GM19438 (cell line): ENCODE results near the gene MINDY4.

Experiments
- ATAC-seq: cut with Tn5 transposase; IDR thresholded peaks from one replicate; pipeline ENCODE4 v1.9.1; 2021; ENCODE audit warnings: low read depth; ENCODE audit not compliant: unreplicated experiment

The MINDY4 gene

DNA sequence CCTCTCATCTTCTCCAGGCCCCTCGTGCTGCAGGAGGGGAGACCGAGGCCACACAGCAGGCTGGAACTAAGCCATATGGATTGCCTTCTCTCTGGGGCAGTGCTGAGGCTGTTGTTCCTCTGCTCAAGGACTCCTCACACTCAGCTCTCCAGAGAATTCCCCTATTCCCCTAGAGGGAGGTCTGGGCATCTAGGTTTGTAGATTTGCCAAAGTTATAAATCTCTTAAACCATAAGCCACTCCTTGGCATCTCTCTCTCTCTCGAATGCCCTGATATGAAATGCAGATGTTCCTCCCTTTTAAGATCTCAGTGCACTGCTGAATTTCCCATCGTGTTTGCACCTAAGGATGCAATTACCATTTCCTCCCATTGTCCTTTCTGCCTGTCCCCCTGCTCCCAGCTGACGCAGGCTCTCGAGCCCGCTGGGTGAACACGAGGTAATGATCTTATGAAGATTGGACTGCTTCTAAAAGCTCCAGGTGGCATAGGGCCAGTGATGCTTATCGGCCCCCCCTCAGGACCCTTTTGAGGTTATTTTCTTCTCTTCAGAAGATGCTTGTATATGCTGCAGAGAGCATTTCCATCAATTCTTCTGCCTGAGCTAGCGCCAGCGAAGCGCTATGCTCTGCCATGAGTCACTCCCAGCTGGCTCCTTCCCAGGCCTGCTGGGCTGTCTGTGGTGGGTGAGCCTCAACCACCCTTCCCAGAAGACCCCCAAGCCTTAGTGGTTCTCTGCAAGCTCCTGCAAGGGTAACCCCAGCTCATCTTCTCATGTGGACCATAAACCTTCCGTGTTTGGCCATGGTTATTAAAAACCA, 98.8 kb downstream of the MINDY4 start:
- no peak for ATAC-seq

DNA sequence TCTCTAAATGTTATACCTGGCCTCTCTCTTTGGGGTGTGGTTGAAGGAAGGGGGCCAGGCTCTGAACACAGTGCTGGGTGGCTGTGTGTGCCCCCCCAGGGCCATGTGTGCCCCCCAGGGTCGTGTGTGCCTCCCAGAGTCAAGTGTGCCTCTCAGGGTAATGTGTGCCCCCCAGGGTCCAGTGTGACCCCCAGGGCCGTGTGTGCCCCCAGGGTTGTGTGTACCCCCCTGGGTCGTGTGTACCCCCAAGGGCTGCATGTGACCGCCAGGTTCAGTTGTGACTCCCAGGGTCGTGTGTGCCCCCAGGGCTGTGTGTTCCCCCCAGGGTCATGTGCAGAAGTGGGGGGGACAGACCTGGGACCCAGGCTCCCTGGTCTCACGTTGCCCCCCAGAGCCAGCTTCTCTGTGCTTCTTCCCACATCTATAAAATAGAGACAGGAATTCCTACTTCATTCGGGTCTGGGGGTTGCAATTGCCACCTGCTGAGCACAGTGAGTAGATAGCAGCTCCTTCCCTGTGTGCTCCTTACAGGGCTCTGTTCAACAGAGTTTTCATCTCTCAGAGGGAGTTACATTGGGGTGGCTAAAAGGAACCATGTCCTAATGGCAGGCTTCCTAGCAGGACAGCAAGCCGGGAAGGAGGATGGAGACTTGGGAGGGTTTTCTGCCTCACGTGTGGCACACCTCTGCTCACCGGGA, 99.8 kb downstream of the MINDY4 start:
- no peak for ATAC-seq

- no peak for ATAC-seq
These were observed 100.4 kb downstream of the MINDY4 start for GRCh38 chr7:30871655-30872054.

DNA sequence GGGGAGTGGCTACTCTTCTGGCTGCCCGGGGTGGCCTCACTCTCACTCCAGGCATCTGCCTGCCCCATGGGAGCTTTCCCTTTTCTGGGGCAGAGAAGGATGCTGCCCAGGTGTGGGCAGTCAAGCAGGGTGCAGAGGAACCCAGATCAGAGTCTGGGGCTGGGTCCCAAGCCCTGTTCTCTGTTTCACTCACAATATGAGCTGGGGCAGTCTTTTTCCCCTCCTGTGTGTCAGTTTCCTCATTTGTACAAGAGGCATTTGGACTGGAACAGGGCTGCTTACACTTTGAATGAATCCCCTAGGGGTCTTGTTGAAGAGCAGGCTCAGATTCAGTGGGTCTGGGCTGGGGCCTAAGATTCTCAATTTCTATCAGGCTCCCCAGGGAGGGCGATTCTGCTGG, 102.0 kb downstream of the MINDY4 start:
- ATAC-seq: no peak

- ATAC-seq: no peak
These were observed 102.4 kb downstream of the MINDY4 start for GRCh38 chr7:30873656-30874055.

- ATAC-seq: no peak
These were observed 103.6 kb downstream of the MINDY4 start for GRCh38 chr7:30874656-30875302.

DNA sequence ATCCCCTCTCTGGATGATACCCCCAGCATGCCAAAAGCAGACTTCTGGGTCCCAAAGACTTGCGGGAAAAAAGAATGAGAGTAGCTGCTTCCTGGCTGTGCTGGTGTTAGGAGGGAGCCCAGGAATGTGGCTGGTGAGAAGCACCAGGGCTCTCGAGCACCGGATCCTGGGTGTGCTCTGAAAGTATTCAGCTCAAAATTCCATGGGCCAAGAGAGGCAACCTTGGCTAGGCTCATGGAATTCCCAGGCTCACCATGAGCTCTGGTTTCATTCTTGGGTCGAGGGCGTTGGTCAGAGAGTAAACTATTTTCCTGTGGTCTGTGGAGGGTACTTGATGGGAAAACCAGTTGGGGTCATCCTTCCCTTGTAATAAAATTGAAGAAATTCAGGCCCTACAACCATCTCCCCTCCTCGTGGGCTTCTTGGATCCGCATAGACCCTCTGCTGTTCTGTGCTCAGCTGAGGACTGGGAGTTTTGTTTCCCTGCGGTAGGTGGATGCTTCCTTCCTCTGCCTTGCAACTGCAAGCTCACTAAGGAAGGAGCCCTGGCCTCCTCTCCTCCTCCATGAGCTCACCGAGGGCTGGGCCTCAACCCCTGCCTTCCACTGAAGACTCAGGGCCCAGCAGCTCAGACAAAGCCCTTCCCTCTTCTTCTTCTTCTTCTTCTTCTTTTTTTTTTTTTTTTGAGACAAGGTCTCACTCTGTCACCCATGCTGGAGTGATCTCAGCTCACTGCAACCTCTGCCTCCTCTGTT, 106.0 kb downstream of the MINDY4 start:
- ATAC-seq: no peak

DNA sequence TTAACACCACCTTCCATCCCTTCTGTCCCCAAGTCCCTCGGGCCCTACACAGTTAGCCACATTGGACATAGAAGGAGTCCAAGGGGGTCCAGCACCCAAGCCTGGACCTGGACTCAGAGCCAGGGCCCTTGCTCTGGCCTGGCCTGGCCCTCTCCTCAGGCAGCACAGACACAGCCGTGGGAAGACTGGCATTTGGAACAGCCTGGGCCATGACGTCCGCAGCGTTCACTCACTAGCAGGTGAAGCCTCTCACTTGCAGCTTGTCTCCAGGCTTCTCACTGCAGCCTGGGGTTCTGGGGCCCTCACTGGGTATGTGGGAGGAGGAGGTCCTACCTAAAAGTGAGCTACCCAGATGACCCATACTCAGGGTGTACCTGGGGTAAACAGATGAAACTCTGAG, 106.8 kb downstream of the MINDY4 start:
- ATAC-seq: no peak

- no peak for ATAC-seq
These were observed 108.2 kb downstream of the MINDY4 start for GRCh38 chr7:30879139-30880124.

DNA sequence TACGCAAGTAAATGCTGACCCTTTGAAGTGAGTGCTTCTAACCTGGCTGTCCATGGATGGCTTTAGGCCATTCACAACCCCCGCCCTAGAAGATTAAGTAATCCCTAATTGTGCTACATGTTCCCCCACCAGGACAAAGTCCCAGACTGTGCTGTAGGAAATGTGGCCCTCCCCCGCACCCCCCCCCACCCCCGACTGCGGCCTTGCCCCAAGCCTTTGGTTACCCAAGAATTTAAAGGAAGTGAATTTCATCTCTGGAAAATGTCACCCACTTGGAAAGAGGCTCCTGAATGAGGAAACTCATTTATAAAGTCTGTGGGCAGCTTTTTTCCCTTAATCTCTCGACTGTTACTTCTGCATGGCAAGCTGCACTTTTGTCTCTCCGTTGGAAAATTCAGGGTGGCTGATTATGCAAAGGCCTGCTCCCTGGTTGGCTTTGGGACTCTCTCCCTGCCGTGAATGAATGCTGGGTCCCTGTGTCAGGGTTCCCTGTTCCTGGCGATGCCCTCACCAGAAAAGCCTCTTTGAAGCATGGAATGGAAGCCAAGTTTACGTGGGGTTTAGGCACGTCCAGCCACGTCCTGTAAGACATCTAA, 109.0 kb downstream of the MINDY4 start:
- ATAC-seq: no peak

DNA sequence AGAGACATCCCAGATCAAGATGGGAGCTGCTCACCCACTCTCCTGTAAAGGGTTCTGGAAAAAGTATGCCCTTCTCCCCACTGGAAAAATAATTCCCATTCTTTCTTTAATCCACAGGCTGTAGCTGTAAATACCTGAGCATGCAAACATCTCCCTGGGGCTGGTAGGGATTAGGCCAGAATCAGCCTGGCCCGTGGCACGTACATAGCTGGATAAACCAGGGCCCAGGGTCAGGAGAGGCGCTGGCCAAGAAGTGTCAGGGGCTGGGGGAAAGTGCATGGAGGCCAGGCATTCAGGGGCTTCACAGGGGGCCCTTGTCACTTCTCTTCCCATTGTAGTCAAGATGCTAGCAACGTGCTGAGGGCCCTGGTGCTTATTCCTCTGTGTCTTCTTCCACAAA, 109.7 kb downstream of the MINDY4 start:
- no peak for ATAC-seq

- no peak for ATAC-seq
These were observed 110.2 kb downstream of the MINDY4 start for GRCh38 chr7:30881448-30881847.

- ATAC-seq: no peak
These were observed 113.7 kb downstream of the MINDY4 start for GRCh38 chr7:30884881-30885280.

DNA sequence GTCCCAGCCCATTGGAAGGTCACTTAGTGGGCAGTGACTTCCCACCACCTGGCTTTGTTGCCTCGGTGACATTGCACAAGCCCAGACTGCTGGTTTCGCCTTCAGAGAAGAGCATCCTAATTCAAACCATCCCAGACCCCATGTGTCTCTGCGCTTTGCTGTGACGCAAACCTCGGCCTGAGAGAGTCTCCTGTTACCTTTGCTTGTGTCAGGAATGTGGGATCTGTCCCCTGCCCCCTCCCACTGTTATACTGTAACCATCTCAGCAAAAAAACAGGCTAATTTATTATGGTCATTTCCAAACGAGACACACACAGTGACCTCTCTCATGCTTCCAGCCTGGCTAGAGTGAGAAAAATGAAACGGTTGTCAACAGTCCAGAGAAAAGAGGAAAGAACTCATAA, 115.4 kb downstream of the MINDY4 start:
- ATAC-seq: no peak

DNA sequence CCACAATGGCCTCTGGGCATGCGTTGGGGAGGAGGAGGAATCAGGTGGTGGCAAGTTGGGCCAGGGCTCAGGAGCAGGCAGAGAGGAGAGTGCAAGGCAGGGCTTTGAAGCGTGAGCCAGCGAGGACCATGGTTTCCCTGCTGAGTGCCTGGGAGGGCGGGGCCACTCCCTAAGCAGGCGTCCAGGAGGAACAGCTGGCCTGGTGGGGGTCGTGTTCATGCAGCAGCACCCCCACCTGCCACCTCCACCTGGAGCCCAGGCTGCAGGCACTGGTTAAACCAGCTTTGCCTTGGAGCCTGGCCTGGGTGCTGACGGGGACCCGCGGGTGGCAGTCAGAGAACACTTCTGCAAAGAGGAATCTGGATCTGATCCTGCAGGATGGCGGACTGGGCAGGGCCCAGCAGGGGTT, 116.3 kb downstream of the MINDY4 start:
- ATAC-seq: no peak

- ATAC-seq: no peak
These were observed 117.5 kb downstream of the MINDY4 start for GRCh38 chr7:30888747-30889146.

GRCh38 chr7:30890226-30890625, 119.0 kb downstream of the MINDY4 start:
- no peak for ATAC-seq

DNA sequence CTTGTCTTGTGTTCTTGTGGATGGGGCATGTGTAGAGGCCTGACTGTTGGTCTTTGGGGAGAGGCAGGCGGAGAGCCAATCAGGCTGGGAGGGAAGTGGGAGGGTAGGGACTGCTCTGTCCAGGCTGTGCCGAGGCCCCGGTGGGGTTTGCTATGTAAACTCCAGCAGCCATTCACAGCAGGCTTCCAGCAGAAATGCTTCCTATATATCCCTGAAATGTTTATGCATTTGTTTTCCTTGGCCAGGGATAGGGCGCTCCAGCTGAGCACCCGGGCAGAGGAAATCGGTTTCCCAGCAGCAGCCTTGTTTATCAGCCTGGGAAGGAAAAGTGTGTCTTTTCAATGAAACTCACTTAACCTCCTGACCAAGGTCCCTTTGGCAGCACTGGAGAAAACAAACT, 122.1 kb downstream of the MINDY4 start:
- ATAC-seq: no peak

GRCh38 chr7:30894009-30894408, 122.8 kb downstream of the MINDY4 start:
- ATAC-seq: no peak
